Left ventricle myocardium inferior (tissue), 1 donor: ENCODE results near the gene CIAO2B. TPM values are rescaled to one million over a fixed set of nuclear protein-coding genes. Genes with fewer than 3 reads are reported as not detected.

Source experiments
- DNase-seq: peaks from one replicate; pipeline ENCODE4 v3.0.0-alpha.2; 2020
- H3K27ac ChIP-seq: fragments of 200-600 bp; replicated peaks from 2 replicates; pipeline ENCODE4 v1.8.0; 2021
- H3K27me3 ChIP-seq: fragments of 200-600 bp; 2 replicates; pipeline ENCODE4 v1.8.0; 2021; ENCODE audit warnings: low read depth
- H3K36me3 ChIP-seq: fragments of 200-600 bp; 2 replicates; pipeline ENCODE4 v1.8.0; 2021
- H3K4me1 ChIP-seq: fragments of 200-600 bp; 2 replicates; pipeline ENCODE4 v1.8.0; 2021
- H3K4me3 ChIP-seq: fragments of 200-600 bp; 2 replicates; pipeline ENCODE4 v1.8.0; 2021; ENCODE audit warnings: mild to moderate bottlenecking, moderate library complexity
- H3K9me3 ChIP-seq: fragments of 200-600 bp; replicated peaks from 2 replicates; pipeline ENCODE4 v1.8.0; 2021
- intact Hi-C: fragments of 100-400 bp; cut with micrococcal nuclease; formaldehyde crosslinking; loops from one replicate; pipeline ENCODE4 v1.11.0; 2022
- total RNA-seq: library from RNA; stranded (reverse); fragmentation: NEBNext Ultra II Directional; extraction: Animal tissue kit (Norgen Biotek cat#: 25700); gene quantifications from one replicate; pipeline ENCODE4 v1.2.1, GENCODE V29; 2021
- TF ChIP-seq, protein P1 (sequence below): fragments of 200-600 bp; IDR thresholded peaks from 2 replicates; pipeline ENCODE4 v1.8.0; 2021; ENCODE audit warnings: antibody characterized with exemption, mild to moderate bottlenecking, borderline replicate concordance
- donor health status: DM: no; HTN: yes; CAD: no; lungs with severe emphysema.

Gene CIAO2B
- total RNA-seq, 1 donor from 2014 or later = 127 TPM

DNA sequence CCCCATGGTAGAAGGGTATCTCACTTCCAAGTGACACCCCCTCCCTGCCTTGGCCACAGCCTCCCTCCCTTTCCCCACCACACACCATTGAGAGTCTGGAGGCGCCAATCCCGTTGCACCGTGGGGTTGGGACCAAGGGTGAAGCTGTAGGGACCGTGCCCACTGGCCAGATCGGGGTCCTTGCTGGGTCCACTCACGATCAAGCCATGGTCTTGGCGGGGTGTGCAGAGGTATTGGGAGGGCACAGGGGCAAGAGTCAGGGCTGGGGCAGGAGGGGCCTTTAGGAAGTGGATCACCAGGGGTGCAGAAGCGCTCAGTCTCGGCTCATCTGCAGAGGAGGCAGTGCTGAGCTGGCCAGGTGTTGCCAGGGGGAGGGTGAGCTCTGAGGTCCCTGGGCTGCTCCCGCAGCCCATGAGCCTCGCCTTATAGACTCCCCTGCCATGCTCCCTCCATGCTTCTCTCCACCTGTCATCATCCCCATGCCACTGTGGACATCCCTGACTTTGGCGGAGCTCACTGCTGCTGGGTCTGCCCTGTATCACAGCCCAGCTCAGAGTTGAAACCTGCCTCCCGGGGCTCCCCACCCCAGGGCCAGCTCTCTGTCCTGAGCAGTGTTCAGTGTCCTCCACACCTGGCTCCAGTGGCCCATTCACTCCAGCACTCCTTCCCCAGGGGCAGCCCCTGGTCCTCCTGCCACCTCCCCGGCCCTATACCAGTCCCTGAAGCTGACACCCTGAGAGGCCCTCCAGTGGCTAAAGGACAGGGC is 23.8 kb downstream of the CIAO2B start:
- Histone ChIP-seq H3K27me3 (no peaks in the 10 kb centered on the region), H3K36me3 (no peaks in the 10 kb centered on the region), H3K9me3 (no peaks in the 10 kb centered on the region), H3K27ac (no peak overlapping the region), H3K4me1 (peaks cover 36% of the 10 kb centered on the region), H3K4me3 (no peak overlapping the region)
- no peak for DNase-seq
- intact Hi-C loops = no loop called here
- TF ChIP-seq, protein P1, sequence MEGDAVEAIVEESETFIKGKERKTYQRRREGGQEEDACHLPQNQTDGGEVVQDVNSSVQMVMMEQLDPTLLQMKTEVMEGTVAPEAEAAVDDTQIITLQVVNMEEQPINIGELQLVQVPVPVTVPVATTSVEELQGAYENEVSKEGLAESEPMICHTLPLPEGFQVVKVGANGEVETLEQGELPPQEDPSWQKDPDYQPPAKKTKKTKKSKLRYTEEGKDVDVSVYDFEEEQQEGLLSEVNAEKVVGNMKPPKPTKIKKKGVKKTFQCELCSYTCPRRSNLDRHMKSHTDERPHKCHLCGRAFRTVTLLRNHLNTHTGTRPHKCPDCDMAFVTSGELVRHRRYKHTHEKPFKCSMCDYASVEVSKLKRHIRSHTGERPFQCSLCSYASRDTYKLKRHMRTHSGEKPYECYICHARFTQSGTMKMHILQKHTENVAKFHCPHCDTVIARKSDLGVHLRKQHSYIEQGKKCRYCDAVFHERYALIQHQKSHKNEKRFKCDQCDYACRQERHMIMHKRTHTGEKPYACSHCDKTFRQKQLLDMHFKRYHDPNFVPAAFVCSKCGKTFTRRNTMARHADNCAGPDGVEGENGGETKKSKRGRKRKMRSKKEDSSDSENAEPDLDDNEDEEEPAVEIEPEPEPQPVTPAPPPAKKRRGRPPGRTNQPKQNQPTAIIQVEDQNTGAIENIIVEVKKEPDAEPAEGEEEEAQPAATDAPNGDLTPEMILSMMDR = no peak

DNA sequence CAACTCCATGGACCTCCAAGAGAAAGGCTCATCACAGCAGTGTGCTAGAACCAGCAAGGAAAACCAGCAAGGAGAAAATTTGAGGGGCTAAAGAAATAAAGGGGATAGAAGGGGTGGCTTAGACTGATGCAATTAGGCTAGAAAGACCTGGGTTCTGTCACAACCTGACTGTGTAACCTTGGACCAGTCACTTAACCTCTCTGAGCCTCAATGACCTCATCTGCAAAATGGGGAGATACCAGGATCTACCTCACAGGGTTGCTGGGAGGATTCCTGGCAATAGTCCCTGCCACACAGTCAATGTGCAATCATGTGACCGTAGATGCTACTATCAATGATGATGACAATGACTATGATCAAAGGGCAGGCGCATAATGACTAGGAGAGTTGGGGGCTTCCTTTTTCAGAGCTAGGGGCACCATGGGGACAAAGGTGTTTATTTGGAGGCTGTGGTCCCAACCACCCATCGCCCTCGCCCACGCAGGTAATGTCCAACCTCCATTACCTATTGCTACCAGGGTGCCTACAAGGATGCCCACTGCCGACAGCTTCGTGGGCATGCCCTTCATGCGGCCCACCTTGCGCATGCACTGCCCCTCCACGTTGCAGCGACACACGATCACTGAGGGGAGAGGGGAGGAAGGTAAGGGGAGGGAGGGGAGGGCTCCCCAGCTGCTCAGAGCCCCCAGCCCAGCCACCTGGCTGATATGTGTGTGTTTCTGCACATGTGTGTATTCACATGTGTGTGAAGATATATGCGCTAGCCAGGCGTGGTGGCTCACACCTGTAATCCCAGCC is 25.2 kb downstream of the CIAO2B start:
- Histone ChIP-seq H3K4me3 (no peak overlapping the region), H3K9me3 (no peaks in the 10 kb centered on the region), H3K27me3 (no peaks in the 10 kb centered on the region), H3K27ac (no peak overlapping the region), H3K36me3 (no peaks in the 10 kb centered on the region), H3K4me1 (peaks cover 39% of the 10 kb centered on the region)
- TF ChIP-seq, protein P1 = no peak
- intact Hi-C loops = no loop called here
- no peak for DNase-seq

DNA sequence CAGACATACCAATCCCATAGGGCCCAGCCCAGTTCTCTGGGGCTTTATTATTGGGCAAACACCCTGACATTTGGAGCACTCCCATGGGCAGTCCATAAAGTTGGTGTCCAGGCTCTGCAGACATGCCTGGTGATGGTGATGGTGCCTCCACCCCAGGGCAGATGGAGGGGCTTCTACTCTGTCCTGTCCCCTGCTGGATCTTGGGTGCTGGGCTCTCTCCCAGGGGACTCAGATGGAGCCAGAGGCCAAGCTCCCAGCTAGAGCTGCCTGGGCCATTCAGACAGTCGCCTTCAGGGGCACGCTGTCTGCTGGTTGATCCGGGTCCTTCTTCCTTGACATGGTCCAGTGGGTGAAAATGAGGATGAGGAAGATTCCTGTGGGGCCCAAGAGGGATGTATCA is 26.1 kb downstream of the CIAO2B start:
- TF ChIP-seq, protein P1 = no peak
- no peaks in the 10 kb centered on the region for H3K27me3 ChIP-seq

DNA sequence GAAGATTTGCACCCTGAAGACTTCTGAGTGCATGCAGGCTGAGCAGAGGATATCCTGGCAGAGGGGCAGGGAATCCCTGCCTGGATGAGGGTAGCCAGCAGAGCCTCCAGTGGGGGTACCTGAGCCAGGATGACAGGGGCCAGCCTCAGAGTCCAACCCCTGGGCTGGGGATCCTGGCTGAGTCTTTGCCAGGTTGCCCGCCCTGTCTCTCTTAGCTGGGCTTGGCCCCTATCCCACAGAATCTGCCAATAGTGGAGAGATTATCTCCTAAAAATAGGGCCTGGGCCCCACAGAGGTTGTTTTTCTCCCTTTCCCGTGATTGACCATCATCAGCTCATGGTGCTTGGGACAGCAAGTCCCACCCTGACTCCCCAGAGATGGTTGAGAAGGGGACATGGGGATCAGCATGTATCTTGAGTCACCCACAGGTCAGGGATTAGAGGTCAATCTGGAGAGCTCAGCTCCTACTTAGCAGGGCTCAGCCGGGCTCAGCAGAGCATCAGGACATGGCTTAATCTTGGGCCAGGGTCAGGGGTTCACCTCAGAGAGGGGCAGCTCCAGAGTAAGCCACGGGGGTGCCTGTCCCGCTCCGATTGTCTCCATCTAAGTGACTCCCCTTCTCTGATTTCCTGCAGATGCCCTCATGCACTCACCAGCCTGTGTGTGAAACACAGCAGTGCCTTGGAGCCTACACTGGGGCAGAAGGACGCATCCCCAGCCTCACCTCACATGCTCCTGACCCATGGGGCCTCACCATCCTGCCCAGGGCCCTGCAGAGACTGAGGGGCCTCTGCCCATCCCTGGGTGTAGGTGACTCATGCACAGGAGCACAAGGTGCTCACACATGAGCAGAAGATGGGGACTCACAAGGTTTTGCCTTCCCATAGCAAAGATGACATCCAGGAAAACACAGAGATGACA is 27.0 kb downstream of the CIAO2B start:
- DNase-seq = no peak
- intact Hi-C loops = no loop called here

More for the DNA sequence above, 26.1 kb downstream of the CIAO2B start:
- Histone ChIP-seq H3K4me3 (no peak overlapping the region), H3K27ac (peak overlapping the region; percentile 96), H3K9me3 (no peaks in the 10 kb centered on the region), H3K36me3 (no peaks in the 10 kb centered on the region), H3K4me1 (peaks cover 39% of the 10 kb centered on the region)
- intact Hi-C loops = no loop called here
- no peak for DNase-seq

More for the DNA sequence above, 27.0 kb downstream of the CIAO2B start:
- Histone ChIP-seq H3K27me3 (no peaks in the 10 kb centered on the region), H3K27ac (peak overlapping the region; percentile 96), H3K4me3 (no peak overlapping the region), H3K9me3 (no peaks in the 10 kb centered on the region), H3K36me3 (no peaks in the 10 kb centered on the region), H3K4me1 (peaks cover 45% of the 10 kb centered on the region)
- TF ChIP-seq, protein P1 = no peak
